ENCODE data around the gene TTC27.
"Not testable (repeated sequence)": the region's sequence is repeated elsewhere in the genome, so short reads cannot be mapped to it uniquely, and the experiment has no call there.

TTC27 gene

GRCh38 chr2:32807662-32808061 is 179.8 kb downstream of the TTC27 start:
- DNase-seq (ENCODE audit: low read depth in 2 of 2), result no peak

- no peak for DNase-seq (ENCODE audit: low read depth in 2 of 2)
Measured at GRCh38 chr2:32810909-32811495, 183.2 kb downstream of the TTC27 start.

GRCh38 chr2:32811696-32812095 is 183.8 kb downstream of the TTC27 start:
- DNase-seq (ENCODE audit: low read depth in 2 of 2), result no peak

GRCh38 chr2:32812316-32812715 is 184.5 kb downstream of the TTC27 start:
- DNase-seq (ENCODE audit: low read depth in 2 of 2), result no peak

GRCh38 chr2:32820088-32820487 is 192.2 kb downstream of the TTC27 start:
- no peak for DNase-seq (ENCODE audit: low read depth in 2 of 2)

- no peak for DNase-seq (ENCODE audit: low read depth in 2 of 2)
Measured at GRCh38 chr2:32820701-32821100, 192.9 kb downstream of the TTC27 start.

GRCh38 chr2:32824070-32824809 is 196.4 kb downstream of the TTC27 start:
- no peak for DNase-seq (ENCODE audit: low read depth in 2 of 2)

- no peak for DNase-seq (ENCODE audit: low read depth in 2 of 2)
Measured at GRCh38 chr2:32825291-32825712, 197.5 kb downstream of the TTC27 start.

- no peak for DNase-seq (ENCODE audit: low read depth in 2 of 2)
Measured at GRCh38 chr2:32830196-32830595, 202.3 kb downstream of the TTC27 start.

- no peak for DNase-seq (ENCODE audit: low read depth in 2 of 2)
Measured at GRCh38 chr2:32832821-32833220, 205.0 kb downstream of the TTC27 start.

- no peak for DNase-seq (ENCODE audit: low read depth in 2 of 2)
Measured at GRCh38 chr2:32833709-32834108, 205.9 kb downstream of the TTC27 start.

- no peak for DNase-seq (ENCODE audit: low read depth in 2 of 2)
Measured at GRCh38 chr2:32835148-32835547, 207.3 kb downstream of the TTC27 start.

- DNase-seq (ENCODE audit: low read depth in 2 of 2), result no peak
Measured at GRCh38 chr2:32836933-32837332, 209.1 kb downstream of the TTC27 start.

GRCh38 chr2:32838418-32838817 is 210.6 kb downstream of the TTC27 start:
- no peak for DNase-seq (ENCODE audit: low read depth in 2 of 2)

GRCh38 chr2:32838949-32839348 is 211.1 kb downstream of the TTC27 start:
- DNase-seq (ENCODE audit: low read depth in 2 of 2), result no peak

- no peak for DNase-seq (ENCODE audit: low read depth in 2 of 2)
Measured at GRCh38 chr2:32841931-32842898, 214.4 kb downstream of the TTC27 start.

GRCh38 chr2:32843699-32844098 is 215.8 kb downstream of the TTC27 start:
- DNase-seq (ENCODE audit: low read depth in 2 of 2), result no peak

- no peak for DNase-seq (ENCODE audit: low read depth in 2 of 2)
Measured at GRCh38 chr2:32844253-32844652, 216.4 kb downstream of the TTC27 start.

GRCh38 chr2:32846274-32846673 is 218.4 kb downstream of the TTC27 start:
- DNase-seq (ENCODE audit: low read depth in 2 of 2), result not testable (repeated sequence)

GRCh38 chr2:32847734-32848133 is 219.9 kb downstream of the TTC27 start:
- DNase-seq (ENCODE audit: low read depth in 2 of 2), result no peak

GRCh38 chr2:32849456-32850194 is 221.8 kb downstream of the TTC27 start:
- no peak for DNase-seq (ENCODE audit: low read depth in 2 of 2)

Measured in stimulated activated CD8-positive, alpha-beta memory T cell treated with anti-CD3 and anti-CD28 coated beads, Interleukin-2, amount 100 ng/mL, for 1 hour (primary cell).